ENCODE results near the gene ADAMTS4.

The ADAMTS4 gene

GRCh38 chr1:161217831-161218230 is 19.0 kb upstream of the ADAMTS4 start:
- no peak overlapping the region for H3K27ac ChIP-seq

DNA sequence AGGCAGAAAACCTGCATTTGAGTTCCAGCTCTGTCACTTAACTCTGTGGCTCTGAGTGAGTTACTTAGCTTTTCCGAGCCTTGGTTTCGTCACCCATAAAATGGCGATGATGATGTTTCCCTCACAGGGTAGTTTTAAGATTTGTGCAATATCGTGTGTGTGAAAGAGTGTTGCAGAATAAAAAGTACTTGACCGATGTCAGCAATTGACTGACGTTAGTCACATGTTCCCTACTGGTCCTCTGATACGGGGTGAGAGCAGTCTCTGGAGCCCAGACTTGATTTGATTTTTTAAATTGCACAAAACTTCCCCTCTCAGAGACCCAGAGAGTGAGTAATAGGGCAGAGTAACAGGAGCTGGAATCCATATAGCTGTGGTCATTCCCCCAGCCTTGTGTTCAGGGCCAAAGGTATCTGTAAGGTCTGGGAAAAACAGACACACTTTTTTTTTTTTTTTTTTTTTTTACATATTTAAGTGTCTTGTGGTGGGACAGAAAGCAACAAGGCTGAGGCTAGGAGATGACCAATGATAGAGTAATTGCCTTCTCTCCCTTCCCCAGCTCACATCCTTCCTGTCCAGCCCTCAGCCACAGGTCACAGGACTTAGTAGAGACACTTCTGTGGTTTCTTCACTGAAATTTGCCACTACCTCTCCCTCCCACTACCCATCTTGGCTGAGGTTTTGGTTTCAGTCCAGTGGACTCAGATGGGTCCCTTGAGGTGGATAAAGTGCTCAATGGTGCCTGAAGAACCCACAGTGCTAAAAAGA is 18.3 kb upstream of the ADAMTS4 start:
- H3K27ac ChIP-seq: no peak overlapping the region
- TF ChIP-seq, protein P1, sequence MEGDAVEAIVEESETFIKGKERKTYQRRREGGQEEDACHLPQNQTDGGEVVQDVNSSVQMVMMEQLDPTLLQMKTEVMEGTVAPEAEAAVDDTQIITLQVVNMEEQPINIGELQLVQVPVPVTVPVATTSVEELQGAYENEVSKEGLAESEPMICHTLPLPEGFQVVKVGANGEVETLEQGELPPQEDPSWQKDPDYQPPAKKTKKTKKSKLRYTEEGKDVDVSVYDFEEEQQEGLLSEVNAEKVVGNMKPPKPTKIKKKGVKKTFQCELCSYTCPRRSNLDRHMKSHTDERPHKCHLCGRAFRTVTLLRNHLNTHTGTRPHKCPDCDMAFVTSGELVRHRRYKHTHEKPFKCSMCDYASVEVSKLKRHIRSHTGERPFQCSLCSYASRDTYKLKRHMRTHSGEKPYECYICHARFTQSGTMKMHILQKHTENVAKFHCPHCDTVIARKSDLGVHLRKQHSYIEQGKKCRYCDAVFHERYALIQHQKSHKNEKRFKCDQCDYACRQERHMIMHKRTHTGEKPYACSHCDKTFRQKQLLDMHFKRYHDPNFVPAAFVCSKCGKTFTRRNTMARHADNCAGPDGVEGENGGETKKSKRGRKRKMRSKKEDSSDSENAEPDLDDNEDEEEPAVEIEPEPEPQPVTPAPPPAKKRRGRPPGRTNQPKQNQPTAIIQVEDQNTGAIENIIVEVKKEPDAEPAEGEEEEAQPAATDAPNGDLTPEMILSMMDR (conservative IDR thresholded peaks at IDR 0.05): no peak
- no peak for TF ChIP-seq ZFX (IDR thresholded peaks at IDR 0.05)

More at GRCh38 chr1:161217831-161218230, 19.0 kb upstream of the ADAMTS4 start:
- TF ChIP-seq, protein P1 (conservative IDR thresholded peaks at IDR 0.05): no peak
- no peak for TF ChIP-seq ZFX (IDR thresholded peaks at IDR 0.05)

- TF ChIP-seq, protein P1 (conservative IDR thresholded peaks at IDR 0.05): no peak
- no peak for TF ChIP-seq ZFX (IDR thresholded peaks at IDR 0.05)
- no peak within 1 kb of the TSS for H3K27ac ChIP-seq
Measured at GRCh38 chr1:161215076-161215475, 16.2 kb upstream of the ADAMTS4 start, which contains the start of gene FCER1G. Gene FCER1G, plus strand, starts transcription at chr1:161215295. Its CDS starts 27 bp downstream, at chr1:161215322.

DNA sequence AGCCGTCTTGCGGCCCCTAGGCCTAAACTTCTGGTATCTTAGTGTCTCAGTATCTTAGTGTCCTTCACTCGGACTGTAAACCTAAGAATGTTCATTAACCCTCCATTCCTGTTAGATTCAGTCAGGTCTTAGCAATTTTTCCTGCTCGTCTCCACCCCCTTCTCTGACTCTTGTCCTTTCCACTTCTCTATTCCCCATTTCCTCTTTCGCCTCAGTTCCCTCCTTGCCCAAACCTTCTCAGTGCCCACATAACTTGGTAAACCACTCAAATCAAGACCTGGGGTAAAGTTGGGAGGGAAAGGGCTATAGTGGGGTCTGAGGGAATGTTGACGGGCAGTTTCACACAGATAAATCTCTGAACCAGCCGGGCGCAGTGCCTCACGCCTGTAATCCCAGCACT is 15.5 kb upstream of the ADAMTS4 start:
- H3K27ac ChIP-seq: no peak overlapping the region
- TF ChIP-seq, protein P1 (conservative IDR thresholded peaks at IDR 0.05): no peak
- TF ChIP-seq ZFX (IDR thresholded peaks at IDR 0.05): no peak

GRCh38 chr1:161209790-161210409 is 11.0 kb upstream of the ADAMTS4 start:
- TF ChIP-seq ZFX (IDR thresholded peaks at IDR 0.05): no peak
- TF ChIP-seq, protein P1 (conservative IDR thresholded peaks at IDR 0.05): peak; percentile 97
- H3K27ac ChIP-seq: no peak overlapping the region

DNA sequence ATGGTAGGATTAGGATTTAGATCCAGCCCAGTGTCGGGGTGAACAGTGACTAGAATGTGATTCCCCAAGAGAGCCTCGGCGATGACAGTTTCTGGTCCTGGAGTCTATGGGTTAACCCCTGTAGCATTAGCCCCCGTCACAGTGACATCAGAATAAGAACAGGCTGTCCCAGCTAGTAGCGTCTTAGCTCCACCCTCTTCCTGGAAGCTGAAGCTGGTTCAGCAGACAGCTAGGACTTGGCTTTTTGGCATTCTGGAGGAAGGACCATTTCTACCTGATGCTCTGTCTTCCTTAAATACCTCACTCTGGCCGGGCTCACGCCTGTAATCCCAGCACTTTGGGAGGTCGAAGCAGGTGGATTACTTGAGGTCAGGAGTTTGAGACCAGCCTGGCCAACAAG is 8.3 kb upstream of the ADAMTS4 start:
- TF ChIP-seq ZFX (IDR thresholded peaks at IDR 0.05): no peak
- TF ChIP-seq, protein P1 (conservative IDR thresholded peaks at IDR 0.05): no peak
- H3K27ac ChIP-seq: no peak overlapping the region
